Amniotic epithelial cell (primary cell): ENCODE data around the gene TBX6.

Experiments used
- DNase-seq: peaks from one replicate; pipeline ENCODE4 v3.0.0-alpha.2; 2010; ENCODE audit warnings: low read depth

TBX6 gene

GRCh38 chr16:30113711-30114333 is 22.1 kb upstream of the TBX6 start:
- no peak for DNase-seq

- peak; percentile 13 for DNase-seq
These were observed 21.4 kb upstream of the TBX6 start, which contains the start of gene GDPD3 for GRCh38 chr16:30113031-30113710. TSS of gene GDPD3 (minus strand) at chr16:30113537. CDS start at chr16:30113478, 59 bp downstream.

DNA sequence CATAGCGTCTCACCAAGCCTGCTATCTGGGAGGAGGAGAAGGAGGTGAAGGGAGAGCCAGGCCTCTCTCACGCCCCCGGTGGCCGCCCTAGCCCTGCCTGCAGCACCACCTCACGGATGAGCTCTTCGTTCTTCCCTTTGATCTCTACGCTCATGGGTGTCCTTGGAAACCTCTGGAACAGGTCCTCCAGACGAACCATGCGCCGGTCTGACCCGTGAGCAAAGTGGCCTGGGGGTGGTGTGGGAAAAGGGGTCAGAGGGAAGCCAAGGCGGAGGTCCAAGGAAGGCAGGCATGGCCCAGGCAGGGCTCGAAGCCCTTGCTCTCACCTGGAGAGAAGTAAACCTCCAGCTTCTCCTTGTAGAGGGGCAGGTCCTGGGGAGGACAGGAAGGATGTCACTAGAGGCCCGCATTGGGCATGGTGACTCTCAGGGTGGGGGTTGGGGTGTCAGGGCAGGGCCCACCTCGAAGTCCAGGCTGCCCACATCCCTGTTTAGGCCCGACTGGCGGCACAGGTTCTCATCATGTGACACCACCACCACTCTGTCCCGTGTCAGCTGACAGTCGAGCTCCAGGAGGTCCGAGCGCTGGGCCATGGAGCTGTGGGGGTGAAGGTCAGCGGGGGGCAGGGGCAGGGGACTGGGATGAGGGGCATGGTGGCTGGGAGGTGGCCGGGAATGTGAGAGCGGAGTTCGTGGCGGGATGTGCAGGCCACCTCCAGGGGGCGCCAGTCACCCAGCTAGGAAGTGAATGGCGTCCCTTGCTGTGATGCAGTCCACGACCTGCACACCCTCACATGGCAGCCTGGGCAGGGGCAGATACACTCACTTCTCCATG is 20.7 kb upstream of the TBX6 start:
- DNase-seq, result peak; percentile 53

- DNase-seq, result peak; percentile 10
These were observed 18.9 kb upstream of the TBX6 start for GRCh38 chr16:30110661-30111060.

- DNase-seq, result no peak
These were observed 16.5 kb upstream of the TBX6 start for GRCh38 chr16:30108059-30108850.

DNA sequence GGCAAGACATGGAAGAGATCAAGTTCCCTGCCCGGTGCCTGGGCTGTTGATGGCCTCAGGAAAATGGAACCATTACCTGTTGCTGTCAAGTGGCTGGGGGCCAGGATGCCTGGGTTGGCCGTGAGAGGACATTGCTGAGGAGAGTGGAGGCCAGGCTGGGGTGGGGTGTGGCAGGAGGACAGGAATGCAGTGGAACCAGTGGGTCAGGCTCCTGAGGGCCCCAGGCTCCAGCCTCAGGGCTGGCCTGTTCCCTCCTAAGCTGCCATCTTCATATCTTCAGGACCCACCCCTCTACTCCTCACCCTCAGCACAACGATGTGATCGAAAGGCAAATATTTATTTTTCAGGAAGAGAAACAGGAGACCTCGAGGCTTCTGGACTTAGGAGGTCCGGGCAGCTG is 12.8 kb upstream of the TBX6 start:
- no peak for DNase-seq

- DNase-seq, result no peak
These were observed 12.4 kb upstream of the TBX6 start for GRCh38 chr16:30104090-30104489.

- DNase-seq, result no peak
These were observed 5.3 kb upstream of the TBX6 start for GRCh38 chr16:30096862-30097563.

GRCh38 chr16:30096105-30096861 is 4.6 kb upstream of the TBX6 start, which contains the start of gene YPEL3:
TSS of gene YPEL3 (minus strand) at chr16:30096213. CDS start at chr16:30095482, 731 bp downstream.
- DNase-seq, result peak; percentile 85

DNA sequence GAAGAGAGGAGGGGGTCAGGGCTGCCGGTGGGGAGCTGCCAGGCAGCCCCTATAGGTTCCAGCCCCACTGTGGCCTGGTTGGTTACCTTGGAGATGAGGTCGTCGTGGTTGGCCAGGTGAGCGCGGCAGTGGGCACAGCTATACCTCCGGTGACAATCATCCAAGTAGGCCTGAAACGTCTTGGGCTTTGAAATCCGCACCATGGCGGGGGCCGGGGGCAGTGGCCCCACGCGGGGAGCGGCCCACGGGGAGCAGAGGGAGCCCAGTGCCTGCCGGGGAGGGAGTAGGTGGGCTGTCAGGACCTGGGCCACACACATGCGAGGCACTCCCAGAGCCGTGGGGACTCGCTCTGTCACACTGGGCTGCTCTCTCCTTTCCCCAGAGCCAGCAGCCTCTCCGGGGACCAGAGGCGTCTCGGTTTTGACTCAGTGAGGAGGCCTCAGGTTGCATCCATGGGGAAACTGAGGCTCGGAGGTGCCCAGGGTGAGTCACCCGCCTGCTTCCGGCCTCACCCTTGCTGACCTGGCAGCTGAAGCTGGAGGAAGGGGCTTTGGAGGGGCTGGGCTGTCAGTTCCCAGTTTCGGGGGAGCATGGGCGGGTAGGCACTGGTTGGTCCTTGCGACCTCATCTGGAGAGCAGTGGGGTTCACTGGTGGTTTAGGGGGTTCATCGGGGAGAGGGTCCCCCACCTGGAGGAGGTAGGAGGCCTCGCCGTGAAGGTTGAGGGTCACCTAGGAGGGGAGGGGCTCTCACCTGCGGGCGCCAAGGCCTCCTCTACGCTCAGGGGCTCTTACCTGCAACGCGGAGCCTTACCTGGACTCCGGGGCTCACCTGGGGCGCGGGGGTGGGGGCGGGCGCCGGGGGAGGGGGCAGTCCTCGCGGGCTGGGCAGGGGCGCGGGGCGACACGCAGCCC is 3.7 kb upstream of the TBX6 start:
- no peak for DNase-seq

GRCh38 chr16:30094541-30095165 is 2.9 kb upstream of the TBX6 start:
- DNase-seq, result no peak

DNA sequence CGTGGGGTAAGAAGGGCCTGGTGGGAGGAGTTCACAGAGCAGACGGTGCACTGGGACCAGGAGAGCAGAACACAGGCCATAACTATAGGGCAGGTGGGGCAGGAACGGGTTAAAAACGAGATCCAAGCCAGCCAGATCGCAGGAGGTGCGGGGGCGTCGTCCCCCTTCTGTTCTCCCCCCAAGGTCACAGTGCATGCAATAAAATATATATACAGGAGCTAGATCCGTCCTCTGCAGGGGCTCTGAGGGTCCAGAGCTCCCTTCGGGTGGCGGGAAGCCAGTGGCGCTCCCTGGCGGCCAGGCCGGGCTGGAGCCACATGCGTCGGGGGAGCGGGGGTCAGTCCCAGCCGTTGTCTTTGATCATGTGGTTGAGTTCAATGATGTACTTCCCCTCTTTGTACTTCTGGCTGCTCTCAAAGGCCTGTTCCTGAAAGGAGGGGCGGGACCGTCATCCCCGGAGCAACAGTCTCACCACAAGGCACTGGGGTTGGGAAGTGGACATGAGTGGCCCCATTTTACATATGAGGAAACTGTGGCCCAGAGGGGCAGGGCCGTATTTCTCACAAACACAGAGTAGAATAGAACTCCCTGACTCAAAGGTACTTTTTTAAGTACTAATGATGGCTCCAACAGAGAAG is 768 bp upstream of the TBX6 start:
- DNase-seq, result peak; percentile 56

DNA sequence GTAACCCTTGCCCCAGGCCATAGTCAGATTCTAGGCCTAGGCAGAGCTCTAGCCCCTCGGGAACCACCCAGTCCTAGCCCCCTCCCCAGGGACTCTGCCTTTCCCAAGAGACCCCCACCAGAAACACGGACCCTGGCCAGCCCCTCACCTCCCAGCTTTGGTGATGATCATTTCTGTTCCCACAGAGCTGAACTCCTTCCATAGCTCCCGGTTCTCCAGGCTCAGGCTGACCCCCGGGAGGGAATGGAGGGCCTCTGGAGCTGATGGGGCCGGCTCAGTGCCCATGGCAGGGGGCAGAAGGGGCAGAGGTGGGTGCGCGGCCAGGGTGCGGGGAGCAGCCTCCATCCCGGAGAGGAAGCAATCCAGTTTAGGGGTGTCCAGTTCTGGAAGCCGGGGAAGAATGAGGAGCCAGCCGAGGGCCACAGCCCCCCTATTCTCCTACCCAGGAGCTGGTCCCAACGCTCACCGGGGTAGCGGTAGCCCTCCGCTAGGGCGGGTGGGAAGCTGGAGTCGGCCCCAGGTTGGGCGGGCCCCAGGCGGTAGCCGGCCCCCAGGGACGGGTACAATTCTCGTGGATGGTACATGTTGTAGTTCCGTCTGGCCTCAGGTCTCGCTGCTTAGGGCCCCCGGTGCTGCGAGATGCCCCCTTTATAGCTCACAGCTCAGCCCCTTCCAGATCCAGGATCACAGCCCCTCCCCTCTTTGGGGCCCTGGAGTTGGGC is 953 bp downstream of the TBX6 start:
- DNase-seq, result no peak

DNA sequence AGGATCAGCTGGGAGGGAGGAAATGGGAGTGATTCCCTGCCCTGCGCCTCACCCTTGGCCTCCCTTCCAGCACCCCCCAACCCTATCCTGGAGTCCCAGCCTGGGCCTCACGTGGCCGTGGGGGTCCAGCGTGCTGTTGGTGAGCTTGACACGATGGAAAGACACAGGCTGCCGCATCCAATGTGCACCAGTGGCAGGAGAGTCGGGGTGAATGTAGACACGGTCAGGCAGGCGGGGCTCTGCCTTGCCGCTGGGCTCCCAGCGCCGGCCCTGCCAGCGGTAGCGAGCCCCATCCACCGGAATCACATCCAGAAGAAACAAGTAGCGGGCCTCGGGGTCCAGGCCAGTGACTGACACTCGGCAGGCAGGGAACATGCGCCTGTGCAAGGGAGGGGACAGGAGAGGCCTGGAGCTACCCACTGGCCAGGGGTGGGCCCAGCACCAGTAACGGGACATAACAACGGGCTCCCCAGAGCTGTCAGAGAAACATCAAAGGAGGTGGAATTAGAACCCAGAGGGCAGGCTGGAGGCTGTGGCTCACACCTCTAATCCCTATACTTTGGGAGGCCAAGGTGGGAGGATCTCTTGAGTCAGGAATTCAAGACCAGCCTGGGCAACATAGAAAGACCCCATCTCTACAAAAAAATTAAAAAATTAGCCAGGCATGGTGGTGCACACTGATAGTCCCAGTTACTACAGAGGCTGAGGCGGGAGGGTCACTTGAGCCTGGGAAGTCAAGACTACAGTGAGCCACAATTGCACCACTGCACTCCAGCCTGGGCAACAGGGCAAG is 2.7 kb downstream of the TBX6 start:
- no peak for DNase-seq

DNA sequence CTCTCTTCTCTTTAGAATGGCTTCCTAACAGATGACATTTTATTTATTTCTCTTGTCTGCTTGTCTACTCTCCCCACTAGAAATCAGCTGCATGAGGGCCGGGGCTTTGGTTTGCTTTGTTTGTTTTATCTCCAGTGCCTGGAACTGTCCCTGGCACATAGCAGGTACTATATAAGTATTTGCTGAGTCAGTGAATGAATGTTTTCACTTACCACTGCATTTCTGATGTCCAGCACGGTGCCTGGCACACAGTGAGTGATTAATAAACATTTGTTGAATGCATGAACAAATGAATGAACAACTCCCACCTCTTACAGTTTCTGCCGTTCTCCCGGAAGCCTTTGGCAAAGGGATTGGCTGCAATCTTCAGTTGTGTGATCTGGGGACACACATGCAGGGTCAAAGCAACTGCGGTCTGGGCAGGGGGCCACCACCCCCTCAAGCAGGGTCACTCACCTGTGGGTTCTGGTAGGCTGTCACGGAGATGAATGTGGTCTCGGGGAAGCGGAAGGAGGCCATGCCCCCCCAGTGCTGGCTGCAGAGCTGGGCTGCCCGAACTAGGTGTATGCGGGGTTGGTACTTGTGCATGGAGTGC is 3.4 kb downstream of the TBX6 start:
- no peak for DNase-seq

DNA sequence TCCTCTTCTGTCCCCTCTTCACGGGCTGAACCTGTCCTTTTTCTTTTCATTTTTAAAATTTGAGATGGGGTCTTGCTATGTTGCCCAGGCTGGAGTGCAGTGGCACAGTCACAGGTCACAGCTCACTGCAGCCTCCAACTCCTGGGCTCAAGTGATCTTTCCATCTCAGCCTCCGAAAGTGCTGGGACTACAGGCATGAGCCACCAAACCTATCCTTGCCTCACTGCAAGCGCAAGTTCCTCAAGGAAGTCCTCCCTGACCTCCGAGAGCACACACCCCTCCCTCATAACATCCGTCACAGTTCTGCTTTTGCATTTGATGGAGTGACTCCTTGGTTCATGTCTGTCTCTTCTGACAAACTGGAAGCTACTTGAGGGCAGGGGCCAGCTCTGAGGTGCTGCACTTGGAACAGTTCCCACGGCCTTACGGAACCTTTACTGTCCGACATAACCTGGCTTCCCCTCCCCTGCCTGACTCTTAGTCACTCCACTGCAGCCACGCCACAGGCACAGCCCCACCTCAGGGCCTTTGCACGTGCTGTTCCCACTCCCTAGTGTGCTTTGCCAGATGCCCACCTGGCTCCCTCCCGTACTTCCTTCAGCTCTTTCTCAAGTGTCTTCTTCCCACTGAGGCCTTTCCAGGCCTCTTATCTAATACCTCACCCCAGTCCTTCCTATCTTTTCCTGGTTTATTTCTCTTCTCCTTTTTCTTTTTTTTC is 4.4 kb downstream of the TBX6 start:
- DNase-seq, result no peak
